H1 (cell line): ENCODE measurements around the gene RSPO1. TPM values are rescaled to one million over a fixed set of nuclear protein-coding genes. Genes with fewer than 3 reads are reported as not detected.

Experiments used
- CTCF ChIA-PET: fragments of 300-600 bp; sonication (Branson Sonifier 250); formaldehyde crosslinking; loops from one replicate; lab custom pipeline; 2021; ENCODE audit not compliant: partially characterized antibody; lab: Charles Lee
- POLR2A ChIA-PET: fragments of 300-600 bp; sonication (Branson Sonifier 250); formaldehyde crosslinking; loops from one replicate; lab custom pipeline; 2021; ENCODE audit warnings: inconsistent platforms; ENCODE audit not compliant: partially characterized antibody; lab: Charles Lee
- DNase-seq, 2 experiments: peaks; one replicate each; pipeline versions ENCODE4 v3.0.0 to v3.0.0-alpha.2; 2010 to 2022; ENCODE audit warnings: low spot score in 2 of 2, low read depth in 1 of 2, mixed read lengths in 1 of 2
- FAIRE-seq: peaks from 2 replicates; lab custom pipeline; 2011; peaks lifted over from hg19 to GRCh38; lab: Jason Lieb, UNC
- H2AFZ ChIP-seq: 2 replicates; pipeline ENCODE4 v1.8.1; 2012; ENCODE audit warnings: low read length, inconsistent platforms
- H2AK5ac ChIP-seq: 2 replicates; pipeline ENCODE4 v1.6.1; 2013; ENCODE audit warnings: low read depth, low read length
- H2BK120ac ChIP-seq: replicated peaks from 2 replicates; pipeline ENCODE3; 2013; ENCODE audit warnings: low read depth, low read length, inconsistent platforms
- H2BK12ac ChIP-seq: 2 replicates; pipeline ENCODE4 v1.6.1; 2013; ENCODE audit warnings: low read depth, low read length
- H2BK15ac ChIP-seq: 2 replicates; pipeline ENCODE4 v1.6.1; 2013; ENCODE audit warnings: low read length
- H2BK20ac ChIP-seq: 2 replicates; pipeline ENCODE4 v1.6.1; 2013; ENCODE audit warnings: low read length
- H2BK5ac ChIP-seq: 2 replicates; pipeline ENCODE4 v1.6.1; 2013; ENCODE audit warnings: low read depth, low read length
- H3K14ac ChIP-seq: 2 replicates; pipeline ENCODE4 v1.6.1; 2013; ENCODE audit warnings: inconsistent platforms; ENCODE audit not compliant: insufficient read length
- H3K18ac ChIP-seq: 2 replicates; pipeline ENCODE4 v1.6.1; 2013; ENCODE audit warnings: low read length; ENCODE audit errors: extremely low read depth
- H3K23ac ChIP-seq: 2 replicates; pipeline ENCODE4 v1.6.1; 2013; ENCODE audit warnings: inconsistent platforms; ENCODE audit not compliant: insufficient read length
- H3K23me2 ChIP-seq: 2 replicates; pipeline ENCODE4 v1.6.1; 2013; ENCODE audit warnings: low read depth, low read length
- H3K27ac ChIP-seq: 2 replicates; pipeline ENCODE4 v1.6.1; 2011; ENCODE audit warnings: low read depth, low read length, inconsistent platforms
- H3K27me3 ChIP-seq, 4 experiments: replicated peaks in 1 of 4; 1 replicate in 1 of 4; 2 replicates in 3 of 4; pipeline versions ENCODE4 v1.6.1 to v1.8.1; 2011 to 2013; ENCODE audit warnings: low read length in 3 of 4, mild to moderate bottlenecking in 3 of 4, inconsistent platforms in 2 of 4, mixed read lengths in 2 of 4, moderate library complexity in 1 of 4; ENCODE audit not compliant: control insufficient read depth in 3 of 4, insufficient read depth in 3 of 4; ENCODE audit errors: extremely low read depth in 1 of 4
- H3K36me3 ChIP-seq, 4 experiments: 2 replicates each; pipeline versions ENCODE4 v1.6.1 to v1.8.1; 2011 to 2013; ENCODE audit warnings: mild to moderate bottlenecking in 4 of 4, low read length in 3 of 4, moderate library complexity in 2 of 4, control low read depth in 1 of 4, inconsistent platforms in 1 of 4; ENCODE audit not compliant: insufficient read depth in 4 of 4, control insufficient read depth in 2 of 4
- H3K4ac ChIP-seq: replicated peaks from 2 replicates; pipeline ENCODE3; 2013; ENCODE audit warnings: low read length, low read depth, mixed read lengths, inconsistent platforms; ENCODE audit not compliant: insufficient read length
- H3K4me1 ChIP-seq, 4 experiments: replicated peaks in 1 of 4; 1 replicate in 1 of 4; 2 replicates in 3 of 4; pipeline versions ENCODE4 v1.6.1 to v1.8.1; 2011 to 2013; ENCODE audit warnings: low read length in 3 of 4, inconsistent platforms in 2 of 4, mixed read lengths in 1 of 4; ENCODE audit not compliant: insufficient read depth in 4 of 4, control insufficient read depth in 3 of 4
- H3K4me2 ChIP-seq, 2 experiments: 2 replicates each; pipeline versions ENCODE4 v1.6.1 to v1.8.1; 2011 to 2013; ENCODE audit warnings: low read depth in 2 of 2, low read length in 2 of 2, control low read depth in 1 of 2, inconsistent platforms in 1 of 2, mild to moderate bottlenecking in 1 of 2; ENCODE audit not compliant: insufficient read depth in 1 of 2
- H3K4me3 ChIP-seq, 4 experiments: fragments of 200-600, 300-600 bp in 1 of 4; sonication (generic), shearing (Covaris generic), sonication (Bioruptor Twin) in 1 of 4; 2 replicates each; pipeline versions ENCODE4 v1.5.1 to v1.8.1; 2011 to 2016; ENCODE audit warnings: low read length in 4 of 4, low read depth in 3 of 4, control low read depth in 2 of 4, inconsistent platforms in 2 of 4, mild to moderate bottlenecking in 2 of 4, mixed read lengths in 1 of 4, moderate library complexity in 1 of 4; ENCODE audit not compliant: insufficient read depth in 2 of 4; ENCODE audit errors: extremely low read depth in 1 of 4
- H3K56ac ChIP-seq: replicated peaks from 2 replicates; pipeline ENCODE3; 2013; ENCODE audit warnings: low read depth, mild to moderate bottlenecking, mixed read lengths, low read length, inconsistent platforms; ENCODE audit not compliant: insufficient read length
- H3K79me1 ChIP-seq: 2 replicates; pipeline ENCODE4 v1.6.1; 2013; ENCODE audit warnings: low read depth, low read length, control low read depth
- H3K79me2 ChIP-seq, 2 experiments: 2 replicates each; pipeline versions ENCODE4 v1.6.1 to v1.8.1; 2012 to 2013; ENCODE audit warnings: low read length in 2 of 2, mild to moderate bottlenecking in 2 of 2, inconsistent platforms in 1 of 2; ENCODE audit not compliant: insufficient read depth in 2 of 2, control insufficient read depth in 1 of 2
- H3K9ac ChIP-seq, 4 experiments: replicated peaks in 1 of 4; 1 replicate in 1 of 4; 2 replicates in 3 of 4; pipeline versions ENCODE4 v1.6.1 to v1.8.1; 2011 to 2013; ENCODE audit warnings: low read depth in 3 of 4, low read length in 3 of 4, control low read depth in 2 of 4, mild to moderate bottlenecking in 2 of 4, moderate library complexity in 2 of 4, inconsistent platforms in 1 of 4; ENCODE audit errors: extremely low read depth in 1 of 4
- H3K9me3 ChIP-seq, 2 experiments: 2 replicates each; pipeline versions ENCODE4 v1.6.1 to v1.8.1; 2012 to 2013; ENCODE audit warnings: mild to moderate bottlenecking in 2 of 2, moderate library complexity in 2 of 2, control low read depth in 1 of 2, inconsistent platforms in 1 of 2, low read depth in 1 of 2, low read length in 1 of 2, mixed read lengths in 1 of 2; ENCODE audit not compliant: insufficient read depth in 2 of 2
- H4K20me1 ChIP-seq, 2 experiments: replicated peaks in 1 of 2; 2 replicates each; pipeline versions ENCODE3 to v1.8.1; 2011 to 2013; ENCODE audit warnings: inconsistent platforms in 2 of 2, low read length in 2 of 2, mild to moderate bottlenecking in 1 of 2; ENCODE audit not compliant: insufficient read depth in 2 of 2, control insufficient read depth in 1 of 2
- H4K5ac ChIP-seq: 2 replicates; pipeline ENCODE4 v1.6.1; 2013; ENCODE audit warnings: low read length, low read depth, mixed read lengths, inconsistent platforms; ENCODE audit not compliant: insufficient read length
- H4K8ac ChIP-seq: 2 replicates; pipeline ENCODE4 v1.8.0; 2013; ENCODE audit warnings: mild to moderate bottlenecking, moderate library complexity, low read length, inconsistent platforms; ENCODE audit not compliant: insufficient read depth; ENCODE audit errors: extremely low read depth
- H4K91ac ChIP-seq: replicated peaks from 2 replicates; pipeline ENCODE3; 2013; ENCODE audit warnings: low read length, mixed read lengths, inconsistent platforms; ENCODE audit not compliant: insufficient read length
- ASH2L ChIP-seq: fragments of 200-600, 300-600 bp; sonication (generic); IDR thresholded peaks from one replicate; pipeline ENCODE4 v1.7.1; 2017; ENCODE audit warnings: low read length
- BCL11A ChIP-seq, 2 experiments: IDR thresholded peaks; one replicate each; pipeline ENCODE4 v1.6.1; 2011; ENCODE audit warnings: low read depth in 2 of 2, low read length in 2 of 2, mild to moderate bottlenecking in 2 of 2
- BRCA1 ChIP-seq: IDR thresholded peaks from 2 replicates; pipeline ENCODE4 v1.6.1; 2012; ENCODE audit warnings: low read depth, low read length, improper control_type of control experiment
- CEBPB ChIP-seq: IDR thresholded peaks from 2 replicates; pipeline ENCODE4 v1.6.1; 2012; ENCODE audit warnings: low read depth, low read length
- EGR1 ChIP-seq: IDR thresholded peaks from 2 replicates; pipeline ENCODE4 v1.6.1; 2011; ENCODE audit warnings: low read depth, low read length, borderline replicate concordance
- EP300 ChIP-seq, 2 experiments: IDR thresholded peaks; 1 replicate in 1 of 2; 2 replicates in 1 of 2; pipeline ENCODE4 v1.6.1; 2011 to 2012; ENCODE audit warnings: low read depth in 2 of 2, low read length in 2 of 2, mild to moderate bottlenecking in 2 of 2, borderline replicate concordance in 1 of 2, inconsistent platforms in 1 of 2, moderate library complexity in 1 of 2
- JUND ChIP-seq: IDR thresholded peaks from 2 replicates; pipeline ENCODE4 v1.6.1; 2011; ENCODE audit warnings: mild to moderate bottlenecking, improper control_type of control experiment, low read length
- KDM1A ChIP-seq: fragments of 200-600, 300-600 bp; sonication (generic); IDR thresholded peaks from 2 replicates; pipeline ENCODE4 v1.7.1; 2016; ENCODE audit warnings: mild to moderate bottlenecking, low read length, borderline replicate concordance
- KDM4A ChIP-seq: IDR thresholded peaks from one replicate; pipeline ENCODE4 v1.7.1; 2012; ENCODE audit warnings: low read depth, mild to moderate bottlenecking, moderate library complexity, low read length, inconsistent platforms; ENCODE audit not compliant: severe bottlenecking
- NRF1 ChIP-seq: IDR thresholded peaks from 2 replicates; pipeline ENCODE4 v1.6.1; 2011; ENCODE audit warnings: mild to moderate bottlenecking, low read depth, low read length, improper control_type of control experiment
- RNF2 ChIP-seq: fragments of 200-900, 300-1000 bp; sonication (generic); IDR thresholded peaks from 2 replicates; pipeline ENCODE4 v1.7.1; 2016; ENCODE audit warnings: borderline replicate concordance, low read depth, mild to moderate bottlenecking, antibody characterized with exemption, low read length; ENCODE audit not compliant: poor library complexity, severe bottlenecking; ENCODE audit errors: missing control alignments
- SIN3A ChIP-seq, 2 experiments: IDR thresholded peaks in 1 of 2; conservative IDR thresholded peaks in 1 of 2; 2 replicates each; pipeline ENCODE4 v1.6.1; 2011 to 2012; ENCODE audit warnings: low read length in 2 of 2, improper control_type of control experiment in 1 of 2, low read depth in 1 of 2, mild to moderate bottlenecking in 1 of 2
- SIX5 ChIP-seq: IDR thresholded peaks from 2 replicates; pipeline ENCODE4 v1.6.1; 2011; ENCODE audit warnings: mild to moderate bottlenecking, low read depth, low read length
- SP2 ChIP-seq: IDR thresholded peaks from 2 replicates; pipeline ENCODE4 v1.6.1; 2012; ENCODE audit warnings: mild to moderate bottlenecking, low read length, inconsistent platforms
- WGBS, 2 experiments: shearing (Covaris generic) in 1 of 2; methylation state at CpG; one replicate each; pipeline versions ENCODE4 v1.1.6 to v1.1.7; 2013 to 2015; ENCODE audit warnings: low lambda C conversion rate in 2 of 2, mixed read lengths in 2 of 2, inconsistent platforms in 1 of 2, low coverage in 1 of 2, missing lambda C conversion rate in 1 of 2; ENCODE audit not compliant: insufficient replicate concordance in 2 of 2, insufficient coverage in 1 of 2, insufficient read length in 1 of 2; ENCODE audit errors: extremely low coverage in 1 of 2, missing lambda C conversion rate in 1 of 2; 5-methylcytosine and 5-hydroxymethylcytosine counted together
- polyA plus RNA-seq, 7 experiments: library from polyadenylated mRNA; depleted of rRNA in 3 of 7; stranded (reverse) in 5 of 7; unstranded in 2 of 7; fragments of >200 nt in 5 of 7; fragments of 200-250 nt in 2 of 7; gene quantifications; 1 replicate in 5 of 7; 2 replicates in 1 of 7; 4 replicates in 1 of 7; pipeline versions ENCODE4 v1.2.1 to v1.2.3, GENCODE V29; 2011 to 2013; ENCODE audit warnings: missing spikeins in 2 of 7, mixed read lengths in 2 of 7
- total RNA-seq: library from RNA; stranded (reverse); fragmentation: NEBNext Ultra II Directional; extraction: Animal tissue kit (Norgen Biotek cat#: 25700); gene quantifications from 2 replicates; pipeline ENCODE4 v1.2.1, GENCODE V29; 2021

The RSPO1 gene
- total and polyA plus RNA-seq, 2 of the 8 experiments (the other 6 are each of a cell fraction or from before 2014, with no cell fraction given) = 0.39 TPM; not detected in 1

- Histone ChIP-seq H3K56ac (no peak overlapping the region), H2BK15ac (no peak overlapping the region), H3K4me3 (no peak overlapping the region), H2AK5ac (no peak overlapping the region), H2AFZ (no peak overlapping the region), H3K23me2 (no peaks in the 10 kb centered on the region), H2BK120ac (no peak overlapping the region), H4K8ac (no peak overlapping the region), H3K36me3 (peaks cover 25 to 79% (median 63%) of the 10 kb centered on the region in 4 experiments), H3K4ac (no peak overlapping the region), H3K23ac (no peak overlapping the region), H4K91ac (no peak overlapping the region), H4K20me1 (peaks cover under 1% of the 10 kb centered on the region in 2 experiments), H3K79me2 (peaks cover 6 to 24% of the 10 kb centered on the region in 2 experiments; a peak in 3 of 4 replicates), H3K27me3 (no peaks in the 10 kb centered on the region), H3K79me1 (peaks cover 5% of the 10 kb centered on the region; the same call in 1 of the 2 replicates), H3K4me1 (no peaks in the 10 kb centered on the region), H3K4me2 (no peak overlapping the region), H3K9me3 (no peaks in the 10 kb centered on the region), H3K9ac (no peak overlapping the region), H2BK20ac (no peak overlapping the region), H2BK12ac (no peak overlapping the region), H4K5ac (no peak overlapping the region), H3K27ac (no peak overlapping the region), H3K18ac (no peak overlapping the region), H3K14ac (no peak overlapping the region), H2BK5ac (no peak overlapping the region)
- POLR2A ChIA-PET = interaction anchor here (1.3 to 1.5 kb wide), 2 partner anchors 24 to 26 kb away, joined by 3 to 5 read pairs; no protein-coding TSS in a partner anchor
- FAIRE-seq = no peak
- TF ChIP-seq RNF2 (no peak), SP2 (no peak), NRF1 (no peak), KDM1A (no peak), ASH2L (no peak), BRCA1 (no peak), SIN3A (conservative IDR thresholded peaks at IDR 0.05 in 1 of 2, IDR thresholded peaks at IDR 0.05 in 1 of 2; ENCODE audit: low read depth in 1 of 2, low read length in 2 of 2) (no peak), EP300 (IDR thresholded peaks at IDR 0.05; ENCODE audit: borderline replicate concordance in 1 of 2, low read depth in 2 of 2, low read length in 2 of 2) (no peak), JUND (no peak), SIX5 (no peak), BCL11A (IDR thresholded peaks at IDR 0.05; ENCODE audit: low read depth in 2 of 2, low read length in 2 of 2) (no peak), CEBPB (no peak), KDM4A (no peak), EGR1 (no peak)
- 95% methylated on average over 2 of the region's 2 CpGs; no CpG with 5 or more reads in 1 of the 2 experiments for WGBS, 2 experiments
- no peak for DNase-seq
- CTCF ChIA-PET = interaction anchor here (0.6 to 0.7 kb wide), 2 partner anchors 63 to 93 kb away, joined by 3 read pairs; no protein-coding TSS in a partner anchor
Observed at GRCh38 chr1:37588939-37589338, 45.8 kb downstream of the RSPO1 start.
